Spleen (tissue), 11 donors: ENCODE data around the gene AP1S1. TPM values are rescaled to one million over a fixed set of nuclear protein-coding genes. Genes with fewer than 3 reads are reported as not detected.

Source experiments
- DNase-seq: peaks from one replicate; pipeline ENCODE4 v3.0.0-alpha.2; 2020
- H3K27ac ChIP-seq, 8 donors: fragments of 200-600 bp; sonication (generic) in 7 of 8; 1 replicate in 4 of 8; 2 replicates in 4 of 8; pipeline versions ENCODE4 v1.5.0 to v1.8.0; 2016 to 2021; ENCODE audit warnings: inconsistent platforms in 4 of 8, mild to moderate bottlenecking in 4 of 8, moderate library complexity in 1 of 8
- H3K27me3 ChIP-seq, 7 donors: fragments of 200-600 bp; sonication (generic) in 6 of 7; replicated peaks in 1 of 7; 1 replicate in 4 of 7; 2 replicates in 3 of 7; pipeline versions ENCODE4 v1.5.0 to v1.8.0; 2016 to 2021; ENCODE audit warnings: inconsistent platforms in 3 of 7, mild to moderate bottlenecking in 1 of 7
- H3K36me3 ChIP-seq, 6 donors: fragments of 200-600 bp; sonication (generic) in 5 of 6; 1 replicate in 4 of 6; 2 replicates in 2 of 6; pipeline versions ENCODE4 v1.5.0 to v1.8.0; 2016 to 2021; ENCODE audit warnings: inconsistent platforms in 2 of 6
- H3K4me1 ChIP-seq, 6 donors: fragments of 200-600 bp; sonication (generic) in 5 of 6; 1 replicate in 3 of 6; 2 replicates in 3 of 6; pipeline versions ENCODE4 v1.5.0 to v1.8.0; 2016 to 2021; ENCODE audit warnings: inconsistent platforms in 3 of 6
- H3K4me3 ChIP-seq, 8 donors: fragments of 200-600 bp; sonication (generic) in 7 of 8; 1 replicate in 4 of 8; 2 replicates in 4 of 8; pipeline versions ENCODE4 v1.5.0 to v1.8.0; 2016 to 2021; ENCODE audit warnings: inconsistent platforms in 4 of 8, mild to moderate bottlenecking in 4 of 8, moderate library complexity in 2 of 8
- H3K9me3 ChIP-seq, 8 donors: fragments of 200-600 bp; sonication (generic) in 7 of 8; 1 replicate in 4 of 8; 2 replicates in 4 of 8; pipeline versions ENCODE4 v1.5.0 to v1.8.0; 2016 to 2021; ENCODE audit warnings: inconsistent platforms in 4 of 8
- POLR2A ChIP-seq, 3 donors: fragments of 450-650 bp; IDR thresholded peaks; one replicate each; pipeline ENCODE4 v1.5.1; 2017; ENCODE audit warnings: antibody characterized with exemption in 3 of 3, mild to moderate bottlenecking in 1 of 3
- POLR2AphosphoS5 ChIP-seq, 3 donors: sonication (generic); formaldehyde crosslinking; IDR thresholded peaks; one replicate each; pipeline ENCODE4 v1.5.1; 2017; ENCODE audit warnings: antibody characterized with exemption in 3 of 3
- WGBS, 5 donors: extraction: QIAGEN DNeasy Blood & Tissue Kit in 3 of 5; methylation state at CpG; one replicate each; pipeline versions ENCODE4 v1.1.5 to v1.1.7; 2013 to 2018; 5-methylcytosine and 5-hydroxymethylcytosine counted together
- intact Hi-C: fragments of 100-400 bp; cut with DNase I; formaldehyde crosslinking; loops from one replicate; pipeline ENCODE4 v1.15.0; 2023; ENCODE audit warnings: low total_unique reads
- polyA plus RNA-seq, 3 donors: library from polyadenylated mRNA; stranded (reverse); fragments of 200-250 nt; gene quantifications; one replicate each; pipeline ENCODE4 v1.2.1, GENCODE V29; 2013
- total RNA-seq, 7 donors: library from RNA; depleted of rRNA in 3 of 7; stranded (reverse); fragments of >200 nt in 3 of 7; fragmentation: NEBNext Ultra II Directional in 4 of 7; extraction: Animal tissue kit (Norgen Biotek cat#: 25700) in 4 of 7; gene quantifications; one replicate each; pipeline versions ENCODE4 v1.1.0 to v1.2.1, GENCODE V29; 2016 to 2021
- TF ChIP-seq, protein P1 (sequence below), 11 experiments: fragments of 200-600 bp in 7 of 11; fragments of 450-650 bp in 4 of 11; sonication (generic) in 4 of 11; IDR thresholded peaks in 8 of 11; conservative IDR thresholded peaks in 3 of 11; 1 replicate in 7 of 11; 2 replicates in 4 of 11; pipeline versions ENCODE4 v1.4.0 to v1.8.0; 2016 to 2021; ENCODE audit warnings: antibody characterized with exemption in 11 of 11, inconsistent platforms in 4 of 11, mild to moderate bottlenecking in 1 of 11
- donor health status: healthy with polysubstance abuse.
- donor health status: DM: no; HTN: no; CAD: no; lungs with moderate emphysema.
- donor health status: DM: no; HTN: no; CAD: no.
- donor health status: Bipolar disorder and iron deficiency.
- donor health status: healthy.
- donor health status: DM: no; HTN: no; CAD: no.
- donor health status: DM: yes; HTN: yes; CAD: no.

The AP1S1 gene
- total and polyA plus RNA-seq, 10 donors, result 15.4 to 49.5 (median 31.0) TPM

DNA sequence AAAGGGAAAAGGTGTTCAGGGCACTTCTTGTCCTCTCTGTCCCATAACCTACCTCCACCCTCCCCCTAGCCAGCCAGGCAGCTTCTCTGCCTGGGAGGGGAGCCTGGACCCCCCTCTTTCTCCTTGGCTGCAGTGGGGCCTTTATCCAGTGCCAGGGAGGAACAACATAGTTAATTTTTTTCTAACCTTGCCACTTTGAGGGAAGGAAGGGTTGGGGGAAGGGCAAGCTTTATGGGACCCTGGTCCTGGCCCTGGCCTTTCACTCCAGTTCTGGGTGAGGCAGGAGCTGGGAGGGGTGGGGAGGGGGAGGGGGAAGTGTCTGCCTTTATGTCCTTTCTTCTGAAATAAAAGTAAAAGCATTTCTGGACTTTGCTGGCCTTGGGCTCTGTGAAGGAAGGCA, 6.6 kb downstream of the AP1S1 start:
- intact Hi-C loops, result no loop called here
- no peak for DNase-seq
- H3K27me3 ChIP-seq, result peaks cover 0 to 43% (median 38%) of the 10 kb centered on the region in 7 donors

GRCh38 chr7:101161692-101162471, 7.6 kb downstream of the AP1S1 start:
- Histone ChIP-seq H3K4me3 (peak overlapping the region in 3 of 8 donors; percentile 52 to 75 (median 55)), H3K36me3 (peaks cover 0 to 43% (median 17%) of the 10 kb centered on the region in 6 donors), H3K9me3 (peaks cover 0 to 6% (median 0%) of the 10 kb centered on the region in 8 donors), H3K27ac (no peak overlapping the region), H3K27me3 (peaks cover 0 to 53% (median 48%) of the 10 kb centered on the region in 7 donors), H3K4me1 (peaks cover 29 to 51% (median 43%) of the 10 kb centered on the region in 6 donors)
- WGBS, 5 donors, result 72 to 82% (median 79%) methylated on average over 17 of the region's 17 CpGs
- no peak for TF ChIP-seq POLR2AphosphoS5 (IDR thresholded peaks at IDR 0.05)
- TF ChIP-seq POLR2A (IDR thresholded peaks at IDR 0.05), result no peak
- TF ChIP-seq, protein P1, sequence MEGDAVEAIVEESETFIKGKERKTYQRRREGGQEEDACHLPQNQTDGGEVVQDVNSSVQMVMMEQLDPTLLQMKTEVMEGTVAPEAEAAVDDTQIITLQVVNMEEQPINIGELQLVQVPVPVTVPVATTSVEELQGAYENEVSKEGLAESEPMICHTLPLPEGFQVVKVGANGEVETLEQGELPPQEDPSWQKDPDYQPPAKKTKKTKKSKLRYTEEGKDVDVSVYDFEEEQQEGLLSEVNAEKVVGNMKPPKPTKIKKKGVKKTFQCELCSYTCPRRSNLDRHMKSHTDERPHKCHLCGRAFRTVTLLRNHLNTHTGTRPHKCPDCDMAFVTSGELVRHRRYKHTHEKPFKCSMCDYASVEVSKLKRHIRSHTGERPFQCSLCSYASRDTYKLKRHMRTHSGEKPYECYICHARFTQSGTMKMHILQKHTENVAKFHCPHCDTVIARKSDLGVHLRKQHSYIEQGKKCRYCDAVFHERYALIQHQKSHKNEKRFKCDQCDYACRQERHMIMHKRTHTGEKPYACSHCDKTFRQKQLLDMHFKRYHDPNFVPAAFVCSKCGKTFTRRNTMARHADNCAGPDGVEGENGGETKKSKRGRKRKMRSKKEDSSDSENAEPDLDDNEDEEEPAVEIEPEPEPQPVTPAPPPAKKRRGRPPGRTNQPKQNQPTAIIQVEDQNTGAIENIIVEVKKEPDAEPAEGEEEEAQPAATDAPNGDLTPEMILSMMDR (IDR thresholded peaks at IDR 0.05 in 8 of 11, conservative IDR thresholded peaks at IDR 0.05 in 3 of 11), result no peak
- intact Hi-C loops, result no loop called here
- no peak for DNase-seq

More for the DNA sequence above, 6.6 kb downstream of the AP1S1 start:
- peak overlapping the region in 2 of 8 donors; percentile 11 to 14 for H3K27ac ChIP-seq
- H3K4me1 ChIP-seq, result peaks cover 26 to 48% (median 39%) of the 10 kb centered on the region in 6 donors
- TF ChIP-seq, protein P1 (IDR thresholded peaks at IDR 0.05 in 8 of 11, conservative IDR thresholded peaks at IDR 0.05 in 3 of 11), result no peak
- TF ChIP-seq POLR2AphosphoS5 (IDR thresholded peaks at IDR 0.05), result no peak
- TF ChIP-seq POLR2A (IDR thresholded peaks at IDR 0.05), result no peak
- H3K4me3 ChIP-seq, result no peak overlapping the region
- H3K36me3 ChIP-seq, result peaks cover 0 to 47% (median 17%) of the 10 kb centered on the region in 6 donors
- peaks cover 0 to 6% (median 0%) of the 10 kb centered on the region in 8 donors for H3K9me3 ChIP-seq

GRCh38 chr7:101162551-101163278, 8.4 kb downstream of the AP1S1 start:
- peaks cover 0 to 61% (median 56%) of the 10 kb centered on the region in 7 donors for H3K27me3 ChIP-seq

More at GRCh38 chr7:101162551-101163278, 8.4 kb downstream of the AP1S1 start:
- Histone ChIP-seq H3K9me3 (peaks cover 0 to 6% (median 0%) of the 10 kb centered on the region in 8 donors), H3K4me1 (peaks cover 29 to 54% (median 43%) of the 10 kb centered on the region in 6 donors), H3K4me3 (peak overlapping the region; percentile 18 to 75 (median 46)), H3K36me3 (peaks cover 0 to 34% (median 10%) of the 10 kb centered on the region in 6 donors), H3K27ac (peak overlapping the region in 1 of 8 donors; percentile 21)
- WGBS, 5 donors, result 1 to 21% (median 2%) methylated on average over 6 to 74 of the region's 74 CpGs
- no peak for TF ChIP-seq POLR2A (IDR thresholded peaks at IDR 0.05)
- TF ChIP-seq POLR2AphosphoS5 (IDR thresholded peaks at IDR 0.05), result peak; percentile 12 to 63 (median 62)
- TF ChIP-seq, protein P1 (IDR thresholded peaks at IDR 0.05 in 8 of 11, conservative IDR thresholded peaks at IDR 0.05 in 3 of 11), result no peak
- DNase-seq, result peak; percentile 83
- intact Hi-C loops, result no loop called here
